Measurements from ENCODE around the gene LRFN2.

Gene LRFN2

DNA sequence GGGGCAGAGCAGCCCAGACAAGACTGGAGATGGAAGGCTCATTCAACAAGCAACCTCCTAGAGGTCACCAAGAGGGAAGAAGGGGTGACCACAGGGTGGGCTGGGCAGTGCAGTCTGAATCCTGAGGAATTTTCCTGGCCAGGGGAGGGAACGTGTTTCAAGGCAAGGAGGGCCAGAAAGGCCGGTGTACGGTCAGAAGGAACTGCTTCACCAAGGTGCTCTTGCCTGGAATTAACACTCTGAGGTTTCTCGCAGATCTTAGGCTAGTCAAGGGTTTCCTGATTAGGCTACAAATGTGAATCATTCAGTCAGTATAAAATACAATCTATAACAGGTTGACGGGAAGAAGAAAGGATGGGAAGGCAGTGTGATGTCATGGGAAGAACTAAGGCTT is 199.3 kb downstream of the LRFN2 start:
- TF ChIP-seq, protein P1, sequence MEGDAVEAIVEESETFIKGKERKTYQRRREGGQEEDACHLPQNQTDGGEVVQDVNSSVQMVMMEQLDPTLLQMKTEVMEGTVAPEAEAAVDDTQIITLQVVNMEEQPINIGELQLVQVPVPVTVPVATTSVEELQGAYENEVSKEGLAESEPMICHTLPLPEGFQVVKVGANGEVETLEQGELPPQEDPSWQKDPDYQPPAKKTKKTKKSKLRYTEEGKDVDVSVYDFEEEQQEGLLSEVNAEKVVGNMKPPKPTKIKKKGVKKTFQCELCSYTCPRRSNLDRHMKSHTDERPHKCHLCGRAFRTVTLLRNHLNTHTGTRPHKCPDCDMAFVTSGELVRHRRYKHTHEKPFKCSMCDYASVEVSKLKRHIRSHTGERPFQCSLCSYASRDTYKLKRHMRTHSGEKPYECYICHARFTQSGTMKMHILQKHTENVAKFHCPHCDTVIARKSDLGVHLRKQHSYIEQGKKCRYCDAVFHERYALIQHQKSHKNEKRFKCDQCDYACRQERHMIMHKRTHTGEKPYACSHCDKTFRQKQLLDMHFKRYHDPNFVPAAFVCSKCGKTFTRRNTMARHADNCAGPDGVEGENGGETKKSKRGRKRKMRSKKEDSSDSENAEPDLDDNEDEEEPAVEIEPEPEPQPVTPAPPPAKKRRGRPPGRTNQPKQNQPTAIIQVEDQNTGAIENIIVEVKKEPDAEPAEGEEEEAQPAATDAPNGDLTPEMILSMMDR (conservative IDR thresholded peaks at IDR 0.05; ENCODE audit: low read length), result no peak
- no peak for DNase-seq (ENCODE audit: low read depth)
- H3K4me3 ChIP-seq (ENCODE audit: low read length), result no peak overlapping the region

DNA sequence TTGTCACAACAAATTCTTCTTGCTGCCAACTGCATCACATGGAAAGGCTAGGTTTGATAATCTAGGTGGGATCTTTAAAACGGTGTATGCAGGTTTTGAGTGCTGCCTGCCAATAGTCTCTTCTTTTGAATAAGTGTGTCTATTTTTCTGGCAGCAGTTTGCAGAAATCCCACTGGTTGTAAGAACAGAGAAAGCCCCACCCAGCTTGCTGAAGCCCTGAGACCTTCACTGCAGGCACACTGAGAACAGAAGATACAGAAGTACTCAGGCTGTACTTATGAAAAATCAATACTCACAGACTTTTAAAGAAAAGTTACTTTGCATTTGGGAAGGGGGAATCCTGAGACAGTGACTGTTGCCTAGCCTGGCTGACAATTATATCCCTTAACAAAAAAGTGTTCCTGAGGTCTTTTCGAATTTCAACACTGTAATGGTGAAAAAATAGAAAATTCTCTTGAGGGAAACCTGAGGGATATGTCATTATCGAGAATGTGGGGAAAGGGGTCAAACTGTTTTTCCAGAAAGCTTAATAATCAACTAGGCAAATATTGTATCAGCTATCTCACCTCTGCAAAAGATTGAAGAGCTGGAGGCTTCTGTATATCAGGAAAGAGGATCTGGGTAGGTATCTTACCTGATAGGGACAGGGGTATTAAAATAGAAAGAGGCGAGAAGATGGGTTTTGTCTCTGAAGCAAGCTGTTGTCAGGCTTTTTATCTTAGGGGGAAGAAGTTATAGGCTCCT is 199.9 kb downstream of the LRFN2 start:
- TF ChIP-seq, protein P1 (conservative IDR thresholded peaks at IDR 0.05; ENCODE audit: low read length), result no peak
- H3K4me3 ChIP-seq (ENCODE audit: low read length), result no peak overlapping the region
- DNase-seq (ENCODE audit: low read depth), result no peak

DNA sequence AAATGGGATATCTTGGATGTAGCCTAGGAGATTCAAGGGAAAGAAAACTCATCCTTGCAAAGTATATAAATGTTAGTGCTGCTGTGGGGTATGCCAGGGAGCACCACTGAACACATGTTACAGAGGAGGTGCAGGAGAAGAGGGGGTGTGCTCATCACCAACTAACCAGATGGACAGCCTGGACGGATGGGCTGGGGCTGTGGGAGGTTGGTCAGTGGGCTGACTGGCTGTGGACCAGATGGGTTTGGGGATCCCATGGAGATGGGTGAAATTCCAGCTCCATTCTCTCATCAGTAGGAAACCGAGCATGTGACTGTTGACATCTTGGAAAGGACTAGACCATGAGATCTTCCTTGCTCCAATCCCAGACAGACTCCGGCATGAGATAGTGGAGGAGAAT is 201.0 kb downstream of the LRFN2 start:
- DNase-seq (ENCODE audit: low read depth), result no peak
- no peak overlapping the region for H3K4me3 ChIP-seq (ENCODE audit: low read length)
- TF ChIP-seq, protein P1 (conservative IDR thresholded peaks at IDR 0.05; ENCODE audit: low read length), result no peak

DNA sequence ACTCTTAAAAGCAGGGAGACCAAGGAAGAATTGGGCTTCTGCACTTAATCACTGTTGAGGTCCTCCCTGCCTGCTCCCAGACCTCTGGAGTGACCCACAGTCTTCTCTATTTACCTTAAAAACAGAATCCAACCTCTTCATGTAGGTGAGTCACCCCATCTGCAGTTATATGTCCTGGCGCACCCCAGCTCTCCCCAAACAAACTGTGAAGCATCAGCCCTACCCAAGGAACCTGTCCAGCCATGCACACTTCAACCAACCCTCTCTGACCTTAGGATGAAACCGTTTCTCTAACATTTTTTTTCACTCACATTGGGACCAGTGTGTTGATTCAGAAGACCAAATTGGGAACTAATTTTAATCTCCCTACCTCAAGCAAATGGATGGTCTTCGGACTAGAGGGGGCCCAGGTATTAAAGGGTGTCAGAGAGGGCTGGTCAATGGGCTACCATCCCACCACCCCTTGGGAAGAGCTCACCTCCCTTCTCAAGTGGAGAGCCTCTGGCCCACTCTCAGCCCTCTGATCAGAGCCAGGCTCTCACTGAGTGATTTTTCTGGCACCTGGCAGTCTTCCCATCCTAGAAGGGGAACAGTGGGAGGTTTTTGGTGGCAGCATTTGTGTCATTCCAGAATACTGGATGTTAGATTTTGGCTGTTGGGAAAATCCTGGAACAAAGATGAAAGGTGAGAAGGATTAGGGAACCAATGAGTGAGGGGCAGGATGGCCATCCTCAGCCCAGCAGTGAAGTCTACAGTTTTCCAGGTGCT is 203.6 kb downstream of the LRFN2 start:
- TF ChIP-seq, protein P1 (conservative IDR thresholded peaks at IDR 0.05; ENCODE audit: low read length), result no peak
- no peak overlapping the region for H3K4me3 ChIP-seq (ENCODE audit: low read length)
- DNase-seq (ENCODE audit: low read depth), result no peak

DNA sequence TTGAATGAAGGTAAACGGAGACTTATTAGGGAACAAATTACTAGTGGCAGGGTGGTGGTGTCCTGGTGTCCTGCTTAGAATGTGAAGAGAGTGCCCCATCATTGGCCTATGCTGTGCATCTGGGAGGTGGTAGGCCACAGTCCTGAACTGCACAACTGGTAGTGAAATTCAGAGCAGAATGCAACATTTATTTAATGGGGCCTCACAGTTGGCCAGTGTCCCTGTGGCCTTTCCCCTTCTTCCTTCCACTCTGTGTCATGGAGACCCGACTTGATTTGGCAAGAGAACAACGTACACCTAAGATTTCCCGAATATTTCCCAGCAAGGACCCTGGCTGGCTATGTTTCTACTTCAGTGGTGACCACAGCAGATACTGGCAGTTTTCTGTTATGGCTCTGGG is 206.9 kb downstream of the LRFN2 start:
- no peak overlapping the region for H3K4me3 ChIP-seq (ENCODE audit: low read length)
- DNase-seq (ENCODE audit: low read depth), result no peak
- TF ChIP-seq, protein P1 (conservative IDR thresholded peaks at IDR 0.05; ENCODE audit: low read length), result no peak

DNA sequence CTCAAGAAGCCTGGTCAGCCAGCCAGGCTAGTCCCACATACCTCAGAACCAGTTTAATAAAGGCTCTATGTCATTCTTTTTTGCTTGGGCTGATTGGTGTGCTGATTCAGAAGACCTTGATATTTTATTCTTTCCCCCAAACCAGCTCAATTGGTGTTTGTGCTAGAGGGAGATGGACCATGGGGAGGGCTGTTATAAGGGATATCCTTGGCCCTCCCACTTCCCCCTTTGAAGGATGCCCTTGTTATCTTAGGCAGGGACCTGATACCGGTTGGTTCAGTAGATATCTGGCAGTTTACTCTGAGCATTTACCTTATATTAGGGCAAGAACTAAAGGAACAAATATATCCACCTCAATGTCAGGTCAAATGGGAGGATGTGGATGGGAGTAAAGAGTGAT is 207.4 kb downstream of the LRFN2 start:
- TF ChIP-seq, protein P1 (conservative IDR thresholded peaks at IDR 0.05; ENCODE audit: low read length), result no peak
- no peak overlapping the region for H3K4me3 ChIP-seq (ENCODE audit: low read length)
- no peak for DNase-seq (ENCODE audit: low read depth)

DNA sequence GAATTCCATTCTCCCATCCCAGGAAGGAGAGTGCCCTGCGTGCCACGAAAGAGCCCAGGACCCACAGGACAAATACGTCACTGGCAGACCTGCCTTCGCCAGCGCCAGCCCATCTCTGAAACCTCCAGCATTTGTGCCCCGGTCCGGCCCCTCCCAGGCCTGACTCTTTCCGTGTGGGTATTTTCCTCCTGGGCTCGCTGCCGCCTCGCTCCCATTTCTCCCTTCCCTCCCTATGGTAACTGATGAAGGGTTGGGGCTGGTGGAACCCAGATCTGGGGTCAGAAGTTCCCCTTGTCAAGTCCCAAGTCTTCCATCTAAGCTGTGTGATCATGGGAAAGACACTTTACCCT is 208.5 kb downstream of the LRFN2 start:
- DNase-seq (ENCODE audit: low read depth), result no peak
- H3K4me3 ChIP-seq (ENCODE audit: low read length), result no peak overlapping the region
- TF ChIP-seq, protein P1 (conservative IDR thresholded peaks at IDR 0.05; ENCODE audit: low read length), result no peak

Data from AG10803 (cell line).